HCT116 (cell line): ENCODE measurements around the gene ADAMTSL2. TPM values are rescaled to one million over a fixed set of nuclear protein-coding genes. Genes with fewer than 3 reads are reported as not detected.

Source experiments
- ATAC-seq: fragments of 200-7000 bp; cut with Tn5 transposase; 2 replicates; pipeline ENCODE4 v1.9.1; 2020; ENCODE audit warnings: mild to moderate bottlenecking, moderate library complexity
- BruUV-seq: library from RNA; stranded (reverse); fragments of 400-500 nt; replicated peaks from 2 replicates; lab custom pipeline; 2021; lab: Mats Ljungman, UMichigan
- CTCF ChIA-PET: fragments of 300-600 bp; sonication (Branson Sonifier 250); formaldehyde crosslinking; loops from one replicate; lab custom pipeline; 2021; ENCODE audit warnings: antibody characterized with exemption; lab: Charles Lee
- POLR2A ChIA-PET: fragments of 300-600, 350-600 bp; sonication (Branson Sonifier 250); formaldehyde crosslinking; loops from one replicate; lab custom pipeline; 2021; ENCODE audit warnings: antibody characterized with exemption; lab: Charles Lee
- RAD21 ChIA-PET, 2 experiments: fragments of 300-600 bp; sonication (Branson Sonifier 250); formaldehyde crosslinking; loops; one replicate each; lab custom pipeline; 2023; ENCODE audit warnings: low total read pairs in 2 of 2; ENCODE audit not compliant: uncharacterized antibody in 2 of 2, unreplicated experiment in 2 of 2, low non-redundant PET in 1 of 2; lab: Charles Lee
- DNase-seq: peaks from one replicate; pipeline ENCODE4 v3.0.0-alpha.2; 2010; ENCODE audit warnings: low read depth, low spot score
- H2AFZ ChIP-seq: fragments of 200-600 bp; shearing (Covaris generic), sonication (generic); 2 replicates; pipeline ENCODE4 v1.6.1; 2017; ENCODE audit warnings: low read depth, mixed run types, mixed read lengths, antibody characterized with exemption, low read length; ENCODE audit not compliant: poor library complexity, severe bottlenecking
- H3K27ac ChIP-seq: 2 replicates; pipeline ENCODE4 v1.5.1; 2012; ENCODE audit warnings: low read depth, low read length
- H3K27me3 ChIP-seq: fragments of 200-600 bp; sonication (generic); 2 replicates; pipeline ENCODE4 v1.6.1; 2016; ENCODE audit warnings: mixed run types, low read length, mixed read lengths; ENCODE audit not compliant: insufficient read depth
- H3K36me3 ChIP-seq, 2 experiments: fragments of 200-500 bp in 1 of 2; fragments of 200-600 bp in 1 of 2; sonication (Bioruptor generic) in 1 of 2; sonication (generic) in 1 of 2; 2 replicates each; pipeline versions ENCODE4 v1.5.1 to v1.6.1; 2014 to 2016; ENCODE audit warnings: low read length in 2 of 2, inconsistent platforms in 1 of 2, mixed read lengths in 1 of 2, mixed run types in 1 of 2; ENCODE audit not compliant: insufficient read depth in 2 of 2, control insufficient read depth in 1 of 2
- H3K4me1 ChIP-seq, 2 experiments: fragments of 200-600 bp in 1 of 2; sonication (generic) in 1 of 2; 2 replicates each; pipeline versions ENCODE4 v1.5.1 to v1.6.1; 2012 to 2017; ENCODE audit warnings: low read length in 2 of 2, inconsistent platforms in 1 of 2, mild to moderate bottlenecking in 1 of 2, mixed read lengths in 1 of 2, mixed run types in 1 of 2, moderate library complexity in 1 of 2; ENCODE audit not compliant: insufficient read depth in 2 of 2, control insufficient read depth in 1 of 2
- H3K4me2 ChIP-seq: fragments of 200-600 bp; sonication (generic); 2 replicates; pipeline ENCODE4 v1.6.1; 2017; ENCODE audit warnings: mixed run types, low read length, mixed read lengths
- H3K4me3 ChIP-seq, 2 experiments: fragments of 200-600 bp in 1 of 2; sonication (generic) in 1 of 2; replicated peaks in 1 of 2; 2 replicates each; pipeline ENCODE4 v1.5.1; 2011 to 2016; ENCODE audit warnings: low read length in 2 of 2, control low read depth in 1 of 2, low read depth in 1 of 2, mild to moderate bottlenecking in 1 of 2, mixed read lengths in 1 of 2, mixed run types in 1 of 2
- H3K79me2 ChIP-seq: fragments of 200-600 bp; sonication (generic); 2 replicates; pipeline ENCODE4 v1.6.1; 2017; ENCODE audit warnings: mild to moderate bottlenecking, mixed run types, low read length, moderate library complexity, mixed read lengths; ENCODE audit not compliant: insufficient read depth
- H3K9ac ChIP-seq: fragments of 200-600 bp; sonication (generic); 2 replicates; pipeline ENCODE4 v1.6.1; 2016; ENCODE audit warnings: low read length, mixed read lengths
- H3K9me2 ChIP-seq: fragments of 200-600 bp; sonication (generic), shearing (Covaris generic); 2 replicates; pipeline ENCODE4 v1.6.1; 2017; ENCODE audit warnings: mixed run types, mild to moderate bottlenecking, moderate library complexity; ENCODE audit not compliant: insufficient read depth
- H3K9me3 ChIP-seq, 2 experiments: fragments of 200-500 bp in 1 of 2; fragments of 200-600 bp in 1 of 2; sonication (Bioruptor generic) in 1 of 2; sonication (generic) in 1 of 2; 2 replicates each; pipeline ENCODE4 v1.6.1; 2014 to 2017; ENCODE audit warnings: low read length in 2 of 2, mixed read lengths in 2 of 2, inconsistent platforms in 1 of 2, low read depth in 1 of 2, mild to moderate bottlenecking in 1 of 2, mixed run types in 1 of 2, moderate library complexity in 1 of 2; ENCODE audit not compliant: control insufficient read depth in 1 of 2, insufficient read depth in 1 of 2
- H4K20me1 ChIP-seq: fragments of 200-600 bp; sonication (generic), shearing (Covaris generic); 2 replicates; pipeline ENCODE4 v1.6.1; 2017; ENCODE audit warnings: mixed run types, mild to moderate bottlenecking, moderate library complexity; ENCODE audit not compliant: insufficient read depth
- ATF3 ChIP-seq: IDR thresholded peaks from 2 replicates; pipeline ENCODE4 v1.6.1; 2012
- CEBPB ChIP-seq: IDR thresholded peaks from 2 replicates; pipeline ENCODE4 v1.6.1; 2012; ENCODE audit warnings: low read depth
- CTCF ChIP-seq, 3 experiments: fragments of 200-600 bp in 1 of 3; sonication (generic) in 1 of 3; IDR thresholded peaks in 2 of 3; conservative IDR thresholded peaks in 1 of 3; 2 replicates each; pipeline ENCODE4 v1.5.1; 2012 to 2017; ENCODE audit warnings: low read depth in 2 of 3, low read length in 2 of 3, antibody characterized with exemption in 1 of 3, borderline replicate concordance in 1 of 3, control low read depth in 1 of 3, mild to moderate bottlenecking in 1 of 3, mixed read lengths in 1 of 3, mixed run types in 1 of 3, moderate library complexity in 1 of 3; ENCODE audit not compliant: insufficient read depth in 1 of 3
- ELF1 ChIP-seq: IDR thresholded peaks from 2 replicates; pipeline ENCODE4 v1.6.1; 2012; ENCODE audit warnings: low read depth, borderline replicate concordance
- EZH2 ChIP-seq: fragments of 200-600 bp; sonication (generic); IDR thresholded peaks from 2 replicates; pipeline ENCODE4 v1.6.1; 2017; ENCODE audit warnings: antibody characterized with exemption, mixed run types
- EZH2phosphoT487 ChIP-seq: fragments of 200-600 bp; IDR thresholded peaks from 2 replicates; pipeline ENCODE4 v1.6.1; 2018; ENCODE audit warnings: antibody characterized with exemption, borderline replicate concordance
- MAX ChIP-seq: IDR thresholded peaks from 2 replicates; pipeline ENCODE4 v1.6.1; 2012
- POLR2A ChIP-seq: IDR thresholded peaks from 2 replicates; pipeline ENCODE4 v1.7.0; 2011; ENCODE audit warnings: borderline replicate concordance; ENCODE audit not compliant: insufficient read depth, insufficient read length; ENCODE audit errors: extremely low read depth
- POLR2AphosphoS5 ChIP-seq: IDR thresholded peaks from 2 replicates; pipeline ENCODE4 v1.6.1; 2011; ENCODE audit warnings: mild to moderate bottlenecking, low read depth, low read length, moderate library complexity
- SIN3A ChIP-seq: IDR thresholded peaks from 2 replicates; pipeline ENCODE4 v1.6.1; 2012; ENCODE audit warnings: low read depth
- SP1 ChIP-seq: IDR thresholded peaks from 2 replicates; pipeline ENCODE4 v1.6.1; 2012; ENCODE audit warnings: low read depth
- SRF ChIP-seq: IDR thresholded peaks from 2 replicates; pipeline ENCODE4 v1.6.1; 2012; ENCODE audit warnings: low read depth
- ZNF274 ChIP-seq: fragments of 200-500 bp; sonication (Bioruptor generic); IDR thresholded peaks from 2 replicates; pipeline ENCODE4 v1.6.1; 2014; ENCODE audit warnings: mild to moderate bottlenecking, low read depth, low read length, inconsistent platforms
- intact Hi-C: fragments of 100-400 bp; cut with micrococcal nuclease; formaldehyde crosslinking; loops from 2 replicates; pipeline ENCODE4 v1.10.0; 2022
- total RNA-seq: library from RNA; stranded (reverse); gene quantifications from one replicate; pipeline ENCODE4 v1.2.1, GENCODE V29; 2021; ENCODE audit not compliant: unreplicated experiment

ADAMTSL2 gene
- total RNA-seq, 1 experiment from 2014 or later, result not detected

GRCh38 chr9:133542002-133542401 lies 7.5 kb downstream of the ADAMTSL2 start (continued):
- TF ChIP-seq MAX (no peak), ELF1 (no peak), SRF (no peak), SIN3A (no peak), ATF3 (no peak), SP1 (no peak), POLR2A (no peak), CEBPB (no peak), ZNF274 (no peak), CTCF (IDR thresholded peaks at IDR 0.05 in 2 of 3, conservative IDR thresholded peaks at IDR 0.05 in 1 of 3; ENCODE audit: borderline replicate concordance in 1 of 3, insufficient read depth in 1 of 3, low read depth in 2 of 3, low read length in 2 of 3) (no peak)

GRCh38 chr9:133543772-133544467 lies 9.4 kb downstream of the ADAMTSL2 start:
- Histone ChIP-seq H3K27ac (no peak overlapping the region), H4K20me1 (no peaks in the 10 kb centered on the region), H3K9me2 (no peaks in the 10 kb centered on the region), H3K79me2 (no peaks in the 10 kb centered on the region), H3K9ac (no peak overlapping the region), H3K9me3 (no peaks in the 10 kb centered on the region), H3K4me1 (no peaks in the 10 kb centered on the region), H2AFZ (no peak overlapping the region), H3K36me3 (no peaks in the 10 kb centered on the region), H3K4me2 (no peak overlapping the region), H3K4me3 (no peak overlapping the region), H3K27me3 (no peaks in the 10 kb centered on the region)
- ChIA-PET CTCF (no interaction called here), POLR2A (no interaction called here), RAD21 (no interaction called here)
- DNase-seq (no peak), ATAC-seq (no peak)
- intact Hi-C loops, result no loop called here
- no TSS peak for BruUV-seq
- TF ChIP-seq POLR2AphosphoS5 (no peak), EZH2phosphoT487 (no peak), EZH2 (no peak)
